ENCODE measurements around the gene B3GALNT1.

GRCh38 chr3:161042023-161042501, 63.1 kb downstream of the B3GALNT1 start:
- TF ChIP-seq POLR2A (IDR thresholded peaks at IDR 0.05; ENCODE audit: low read length) (no peak), GATA1 (IDR thresholded peaks at IDR 0.05; ENCODE audit: low read depth, low read length) (no peak)

All from erythroblast (primary cell).